ENCODE measurements around the gene DGKQ. TPM values are rescaled to one million over a fixed set of nuclear protein-coding genes. Genes with fewer than 3 reads are reported as not detected.

Gene DGKQ
- total and polyA plus RNA-seq, 9 of the 15 experiments (the other 6 are each of a cell fraction or from before 2014, with no cell fraction given) = 0.17 to 22.0 (median 5.6) TPM

DNA sequence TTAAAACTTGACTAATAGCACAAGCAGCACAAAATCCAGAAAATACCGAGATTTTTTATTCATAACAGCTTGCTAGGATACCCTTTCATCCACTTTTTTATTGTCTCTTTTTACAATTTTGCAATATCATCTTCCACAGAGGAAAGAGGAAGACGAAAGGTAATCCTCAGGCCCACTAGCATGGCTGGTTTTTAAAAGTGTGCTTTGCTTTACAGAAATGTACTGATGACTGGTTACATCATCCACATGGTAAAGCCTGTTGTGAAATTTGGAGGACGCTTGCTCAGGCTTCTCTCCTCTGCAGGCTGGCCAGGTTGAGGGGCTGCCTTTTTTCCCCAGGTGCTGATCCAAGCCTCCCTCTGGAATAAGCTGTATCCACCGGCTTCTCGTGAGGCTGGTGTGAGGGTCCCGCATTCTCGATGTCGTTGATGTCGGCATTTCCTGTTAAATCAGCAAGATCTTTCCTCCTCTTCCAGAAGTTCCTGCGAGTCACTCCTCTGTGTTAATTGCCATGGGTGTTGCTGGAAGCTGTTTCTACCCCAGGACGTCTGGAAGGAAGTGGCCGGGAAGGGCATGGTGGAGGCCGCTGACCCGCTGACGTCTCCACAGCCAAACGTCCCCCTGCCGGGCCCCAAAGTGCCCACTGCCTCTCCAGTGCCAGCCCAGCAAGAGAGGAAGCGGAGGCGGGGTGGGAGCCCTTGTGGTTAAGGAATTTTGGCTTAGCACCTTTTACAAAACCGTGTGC is 5.8 kb upstream of the DGKQ start (continued):
- no peak for TF ChIP-seq ZNF764 (CRISPR knock-in tag; IDR thresholded peaks at IDR 0.05; ENCODE audit: low read depth)
- no peak for TF ChIP-seq SMAD3 (CRISPR knock-in tag; conservative IDR thresholded peaks at IDR 0.05)
- TF ChIP-seq, protein P1, sequence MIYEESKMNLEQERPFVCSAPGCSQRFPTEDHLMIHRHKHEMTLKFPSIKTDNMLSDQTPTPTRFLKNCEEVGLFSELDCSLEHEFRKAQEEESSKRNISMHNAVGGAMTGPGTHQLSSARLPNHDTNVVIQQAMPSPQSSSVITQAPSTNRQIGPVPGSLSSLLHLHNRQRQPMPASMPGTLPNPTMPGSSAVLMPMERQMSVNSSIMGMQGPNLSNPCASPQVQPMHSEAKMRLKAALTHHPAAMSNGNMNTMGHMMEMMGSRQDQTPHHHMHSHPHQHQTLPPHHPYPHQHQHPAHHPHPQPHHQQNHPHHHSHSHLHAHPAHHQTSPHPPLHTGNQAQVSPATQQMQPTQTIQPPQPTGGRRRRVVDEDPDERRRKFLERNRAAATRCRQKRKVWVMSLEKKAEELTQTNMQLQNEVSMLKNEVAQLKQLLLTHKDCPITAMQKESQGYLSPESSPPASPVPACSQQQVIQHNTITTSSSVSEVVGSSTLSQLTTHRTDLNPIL (CRISPR knock-in tag; IDR thresholded peaks at IDR 0.05) = no peak
- TF ChIP-seq, protein P2, sequence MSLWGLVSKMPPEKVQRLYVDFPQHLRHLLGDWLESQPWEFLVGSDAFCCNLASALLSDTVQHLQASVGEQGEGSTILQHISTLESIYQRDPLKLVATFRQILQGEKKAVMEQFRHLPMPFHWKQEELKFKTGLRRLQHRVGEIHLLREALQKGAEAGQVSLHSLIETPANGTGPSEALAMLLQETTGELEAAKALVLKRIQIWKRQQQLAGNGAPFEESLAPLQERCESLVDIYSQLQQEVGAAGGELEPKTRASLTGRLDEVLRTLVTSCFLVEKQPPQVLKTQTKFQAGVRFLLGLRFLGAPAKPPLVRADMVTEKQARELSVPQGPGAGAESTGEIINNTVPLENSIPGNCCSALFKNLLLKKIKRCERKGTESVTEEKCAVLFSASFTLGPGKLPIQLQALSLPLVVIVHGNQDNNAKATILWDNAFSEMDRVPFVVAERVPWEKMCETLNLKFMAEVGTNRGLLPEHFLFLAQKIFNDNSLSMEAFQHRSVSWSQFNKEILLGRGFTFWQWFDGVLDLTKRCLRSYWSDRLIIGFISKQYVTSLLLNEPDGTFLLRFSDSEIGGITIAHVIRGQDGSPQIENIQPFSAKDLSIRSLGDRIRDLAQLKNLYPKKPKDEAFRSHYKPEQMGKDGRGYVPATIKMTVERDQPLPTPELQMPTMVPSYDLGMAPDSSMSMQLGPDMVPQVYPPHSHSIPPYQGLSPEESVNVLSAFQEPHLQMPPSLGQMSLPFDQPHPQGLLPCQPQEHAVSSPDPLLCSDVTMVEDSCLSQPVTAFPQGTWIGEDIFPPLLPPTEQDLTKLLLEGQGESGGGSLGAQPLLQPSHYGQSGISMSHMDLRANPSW (CRISPR knock-in tag; IDR thresholded peaks at IDR 0.05) = no peak
- TF ChIP-seq ZNF551 (CRISPR knock-in tag; IDR thresholded peaks at IDR 0.05) = no peak
- TF ChIP-seq SMARCC2 (IDR thresholded peaks at IDR 0.05; ENCODE audit: low read depth) = no peak
- peak; percentile 30; the same call in 1 of the 2 replicates for TF ChIP-seq ZFX (CRISPR knock-in tag; IDR thresholded peaks at IDR 0.05)
- no peak for TF ChIP-seq TAF15 (IDR thresholded peaks at IDR 0.05; ENCODE audit: low read depth, low read length)
- TF ChIP-seq, protein P3, sequence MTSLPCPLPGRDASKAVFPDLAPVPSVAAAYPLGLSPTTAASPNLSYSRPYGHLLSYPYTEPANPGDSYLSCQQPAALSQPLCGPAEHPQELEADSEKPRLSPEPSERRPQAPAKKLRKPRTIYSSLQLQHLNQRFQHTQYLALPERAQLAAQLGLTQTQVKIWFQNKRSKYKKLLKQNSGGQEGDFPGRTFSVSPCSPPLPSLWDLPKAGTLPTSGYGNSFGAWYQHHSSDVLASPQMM (CRISPR knock-in tag; IDR thresholded peaks at IDR 0.05) = no peak
- TF ChIP-seq, protein P4, sequence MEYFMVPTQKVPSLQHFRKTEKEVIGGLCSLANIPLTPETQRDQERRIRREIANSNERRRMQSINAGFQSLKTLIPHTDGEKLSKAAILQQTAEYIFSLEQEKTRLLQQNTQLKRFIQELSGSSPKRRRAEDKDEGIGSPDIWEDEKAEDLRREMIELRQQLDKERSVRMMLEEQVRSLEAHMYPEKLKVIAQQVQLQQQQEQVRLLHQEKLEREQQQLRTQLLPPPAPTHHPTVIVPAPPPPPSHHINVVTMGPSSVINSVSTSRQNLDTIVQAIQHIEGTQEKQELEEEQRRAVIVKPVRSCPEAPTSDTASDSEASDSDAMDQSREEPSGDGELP (CRISPR knock-in tag; IDR thresholded peaks at IDR 0.05; ENCODE audit: borderline replicate concordance) = no peak
- peak; percentile 54; the same call in 1 of the 2 replicates for TF ChIP-seq RBFOX2 (IDR thresholded peaks at IDR 0.05; ENCODE audit: low read depth, low read length)
- TF ChIP-seq FOXJ2 (tag; IDR thresholded peaks at IDR 0.05) = no peak
- TF ChIP-seq POLR3G (IDR thresholded peaks at IDR 0.05; ENCODE audit: extremely low read depth, insufficient read length, insufficient replicate concordance) = no peak
- no peak for TF ChIP-seq ZNF24 (IDR thresholded peaks at IDR 0.05)
- TF ChIP-seq HLTF (IDR thresholded peaks at IDR 0.05) = no peak
- 0 out of 2 replicates have a peak, but pooled peaks have one; percentile 61 for TF ChIP-seq NFRKB (IDR thresholded peaks at IDR 0.05; ENCODE audit: low read depth)
- no peak for TF ChIP-seq FOXK2 (conservative IDR thresholded peaks at IDR 0.05 in 1 of 2, IDR thresholded peaks at IDR 0.05 in 1 of 2; ENCODE audit: low read depth in 2 of 2)
- TF ChIP-seq, protein P5, sequence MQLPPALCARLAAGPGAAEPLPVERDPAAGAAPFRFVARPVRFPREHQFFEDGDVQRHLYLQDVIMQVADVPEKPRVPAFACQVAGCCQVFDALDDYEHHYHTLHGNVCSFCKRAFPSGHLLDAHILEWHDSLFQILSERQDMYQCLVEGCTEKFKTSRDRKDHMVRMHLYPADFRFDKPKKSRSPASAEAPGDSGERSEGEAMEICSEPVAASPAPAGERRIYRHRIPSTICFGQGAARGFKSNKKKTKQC (CRISPR knock-in tag; IDR thresholded peaks at IDR 0.05) = no peak
- TF ChIP-seq, protein P6, sequence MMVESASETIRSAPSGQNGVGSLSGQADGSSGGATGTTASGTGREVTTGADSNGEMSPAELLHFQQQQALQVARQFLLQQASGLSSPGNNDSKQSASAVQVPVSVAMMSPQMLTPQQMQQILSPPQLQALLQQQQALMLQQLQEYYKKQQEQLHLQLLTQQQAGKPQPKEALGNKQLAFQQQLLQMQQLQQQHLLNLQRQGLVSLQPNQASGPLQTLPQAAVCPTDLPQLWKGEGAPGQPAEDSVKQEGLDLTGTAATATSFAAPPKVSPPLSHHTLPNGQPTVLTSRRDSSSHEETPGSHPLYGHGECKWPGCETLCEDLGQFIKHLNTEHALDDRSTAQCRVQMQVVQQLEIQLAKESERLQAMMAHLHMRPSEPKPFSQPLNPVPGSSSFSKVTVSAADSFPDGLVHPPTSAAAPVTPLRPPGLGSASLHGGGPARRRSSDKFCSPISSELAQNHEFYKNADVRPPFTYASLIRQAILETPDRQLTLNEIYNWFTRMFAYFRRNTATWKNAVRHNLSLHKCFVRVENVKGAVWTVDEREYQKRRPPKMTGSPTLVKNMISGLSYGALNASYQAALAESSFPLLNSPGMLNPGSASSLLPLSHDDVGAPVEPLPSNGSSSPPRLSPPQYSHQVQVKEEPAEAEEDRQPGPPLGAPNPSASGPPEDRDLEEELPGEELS (CRISPR knock-in tag; IDR thresholded peaks at IDR 0.05; ENCODE audit: borderline replicate concordance) = no peak
